ENCODE results near the gene TMEM31. TPM values are rescaled to one million over a fixed set of nuclear protein-coding genes. Genes with fewer than 3 reads are reported as not detected.

Gene TMEM31
- total RNA-seq, 1 experiment from 2014 or later = not detected

GRCh38 chrX:103722505-103722904 is 11.8 kb downstream of the TMEM31 start:
- H4K20me1 ChIP-seq (ENCODE audit: insufficient read depth) = no peaks in the 10 kb centered on the region
- POLR2A ChIA-PET (ENCODE audit: unreplicated experiment) = no interaction called here
- TF ChIP-seq EZH2 (IDR thresholded peaks at IDR 0.05; ENCODE audit: low read depth) (no peak), CTCF (conservative IDR thresholded peaks at IDR 0.05) (no peak)
- H3K79me2 ChIP-seq (ENCODE audit: low read depth) = no peaks in the 10 kb centered on the region
- H2AFZ ChIP-seq = no peak overlapping the region
- no peaks in the 10 kb centered on the region for H3K27me3 ChIP-seq (ENCODE audit: insufficient read depth, low read depth)
- intact Hi-C loops (cut with micrococcal nuclease; ENCODE audit: unreplicated experiment) = no loop called here
- no peaks in the 10 kb centered on the region for H3K9me3 ChIP-seq (ENCODE audit: insufficient read depth, low read depth)
- H3K9me2 ChIP-seq (ENCODE audit: insufficient read depth) = no peaks in the 10 kb centered on the region
- H3K4me2 ChIP-seq = no peak overlapping the region
- H3K4me3 ChIP-seq = no peak overlapping the region
- H3K27ac ChIP-seq = no peak overlapping the region
- H3F3A ChIP-seq (ENCODE audit: insufficient read depth, low read depth) = no peaks in the 10 kb centered on the region
- H3K4me1 ChIP-seq (replicated peaks; ENCODE audit: insufficient read depth) = peaks cover 5% of the 10 kb centered on the region
- BruUV-seq (replicated peaks) = no TSS peak
- no peaks in the 10 kb centered on the region for H3K36me3 ChIP-seq (ENCODE audit: low read depth)
- DNase-seq = no peak
- CTCF ChIA-PET = no interaction called here

- H3K27ac ChIP-seq = no peak overlapping the region
- no peaks in the 10 kb centered on the region for H3K9me3 ChIP-seq (ENCODE audit: insufficient read depth, low read depth)
- TF ChIP-seq EZH2 (IDR thresholded peaks at IDR 0.05; ENCODE audit: low read depth) (no peak), CTCF (conservative IDR thresholded peaks at IDR 0.05) (no peak)
- no peaks in the 10 kb centered on the region for H3K36me3 ChIP-seq (ENCODE audit: low read depth)
- no peaks in the 10 kb centered on the region for H3K4me1 ChIP-seq (replicated peaks; ENCODE audit: insufficient read depth)
- H2AFZ ChIP-seq = no peak overlapping the region
- ChIA-PET CTCF (interaction anchor here (0.6 kb wide), 1 partner anchor 223 kb away, joined by 5 read pairs; no protein-coding TSS in a partner anchor), POLR2A (ENCODE audit: unreplicated experiment) (no interaction called here)
- no peak overlapping the region for H3K4me3 ChIP-seq
- 0 out of 2 replicates have a peak, but pooled peaks cover 3% of the 10 kb centered on the region for H3K27me3 ChIP-seq (ENCODE audit: insufficient read depth, low read depth)
- DNase-seq = no peak
- BruUV-seq (replicated peaks) = no TSS peak
- no peaks in the 10 kb centered on the region for H3F3A ChIP-seq (ENCODE audit: insufficient read depth, low read depth)
- no peaks in the 10 kb centered on the region for H4K20me1 ChIP-seq (ENCODE audit: insufficient read depth)
- no peaks in the 10 kb centered on the region for H3K9me2 ChIP-seq (ENCODE audit: insufficient read depth)
- no peaks in the 10 kb centered on the region for H3K79me2 ChIP-seq (ENCODE audit: low read depth)
- intact Hi-C loops (cut with micrococcal nuclease; ENCODE audit: unreplicated experiment) = no loop called here
- H3K4me2 ChIP-seq = no peak overlapping the region
These were observed 15.8 kb downstream of the TMEM31 start for GRCh38 chrX:103726477-103726876.

- H3K4me3 ChIP-seq = no peak overlapping the region
- H3F3A ChIP-seq (ENCODE audit: insufficient read depth, low read depth) = no peaks in the 10 kb centered on the region
- no peak for DNase-seq
- 0 out of 2 replicates have a peak, but pooled peaks cover 3% of the 10 kb centered on the region for H3K27me3 ChIP-seq (ENCODE audit: insufficient read depth, low read depth)
- no peak overlapping the region for H3K4me2 ChIP-seq
- no peaks in the 10 kb centered on the region for H3K36me3 ChIP-seq (ENCODE audit: low read depth)
- H2AFZ ChIP-seq = no peak overlapping the region
- no peak for TF ChIP-seq EZH2 (IDR thresholded peaks at IDR 0.05; ENCODE audit: low read depth)
- no peak for TF ChIP-seq CTCF (conservative IDR thresholded peaks at IDR 0.05)
- intact Hi-C loops (cut with micrococcal nuclease; ENCODE audit: unreplicated experiment) = no loop called here
- no peaks in the 10 kb centered on the region for H3K79me2 ChIP-seq (ENCODE audit: low read depth)
- no peaks in the 10 kb centered on the region for H3K9me2 ChIP-seq (ENCODE audit: insufficient read depth)
- POLR2A ChIA-PET (ENCODE audit: unreplicated experiment) = no interaction called here
- H3K27ac ChIP-seq = no peak overlapping the region
- H3K9me3 ChIP-seq (ENCODE audit: insufficient read depth, low read depth) = no peaks in the 10 kb centered on the region
- no TSS peak for BruUV-seq (replicated peaks)
- no peaks in the 10 kb centered on the region for H4K20me1 ChIP-seq (ENCODE audit: insufficient read depth)
- H3K4me1 ChIP-seq (replicated peaks; ENCODE audit: insufficient read depth) = no peaks in the 10 kb centered on the region
- CTCF ChIA-PET = interaction anchor here (0.6 kb wide), 1 partner anchor 224 kb away, joined by 5 read pairs; no protein-coding TSS in a partner anchor
These were observed 16.4 kb downstream of the TMEM31 start for GRCh38 chrX:103727115-103727514.

Measured in PC-9 (cell line).